ENCODE data around the gene MAP4K2.

DNA sequence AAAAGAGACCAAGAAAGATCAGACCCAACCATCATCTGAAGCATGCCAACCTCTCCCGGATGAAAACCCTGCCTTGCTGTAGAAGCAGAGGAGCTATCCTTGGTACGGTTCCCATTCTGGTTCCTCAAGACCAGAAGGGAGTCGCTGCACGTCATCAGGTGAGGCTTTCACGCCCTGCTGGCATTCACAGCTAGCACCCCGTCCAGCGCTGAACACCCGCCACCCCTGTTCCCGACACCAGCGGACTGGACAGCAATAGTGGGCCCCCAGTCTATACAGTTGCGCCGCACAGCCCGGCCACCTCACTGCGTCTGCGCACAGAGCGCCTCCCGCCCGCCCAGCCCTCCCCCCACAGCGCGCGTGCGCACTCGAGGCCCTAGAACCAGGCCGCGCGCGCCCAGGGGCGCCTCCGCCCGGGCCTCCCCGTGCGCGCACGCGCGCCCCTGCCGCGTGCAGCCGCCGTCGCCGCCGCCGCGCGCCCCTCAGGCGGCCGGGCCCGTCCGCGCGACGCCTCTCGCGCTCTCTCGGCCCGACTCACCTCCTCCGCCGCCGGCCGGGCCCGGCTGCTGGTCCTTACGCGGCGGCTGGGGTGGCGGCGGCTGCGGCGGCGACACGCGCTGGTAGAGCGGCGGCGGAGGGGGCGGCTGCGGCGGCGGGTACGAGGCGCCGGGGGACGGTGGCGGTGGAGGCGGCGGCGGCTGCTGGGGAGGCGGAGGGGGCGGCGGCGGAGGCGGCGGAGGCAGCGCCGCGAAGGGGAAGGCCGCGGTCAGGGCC, 25.4 kb downstream of the MAP4K2 start:
- TF ChIP-seq, protein P1, sequence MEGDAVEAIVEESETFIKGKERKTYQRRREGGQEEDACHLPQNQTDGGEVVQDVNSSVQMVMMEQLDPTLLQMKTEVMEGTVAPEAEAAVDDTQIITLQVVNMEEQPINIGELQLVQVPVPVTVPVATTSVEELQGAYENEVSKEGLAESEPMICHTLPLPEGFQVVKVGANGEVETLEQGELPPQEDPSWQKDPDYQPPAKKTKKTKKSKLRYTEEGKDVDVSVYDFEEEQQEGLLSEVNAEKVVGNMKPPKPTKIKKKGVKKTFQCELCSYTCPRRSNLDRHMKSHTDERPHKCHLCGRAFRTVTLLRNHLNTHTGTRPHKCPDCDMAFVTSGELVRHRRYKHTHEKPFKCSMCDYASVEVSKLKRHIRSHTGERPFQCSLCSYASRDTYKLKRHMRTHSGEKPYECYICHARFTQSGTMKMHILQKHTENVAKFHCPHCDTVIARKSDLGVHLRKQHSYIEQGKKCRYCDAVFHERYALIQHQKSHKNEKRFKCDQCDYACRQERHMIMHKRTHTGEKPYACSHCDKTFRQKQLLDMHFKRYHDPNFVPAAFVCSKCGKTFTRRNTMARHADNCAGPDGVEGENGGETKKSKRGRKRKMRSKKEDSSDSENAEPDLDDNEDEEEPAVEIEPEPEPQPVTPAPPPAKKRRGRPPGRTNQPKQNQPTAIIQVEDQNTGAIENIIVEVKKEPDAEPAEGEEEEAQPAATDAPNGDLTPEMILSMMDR (conservative IDR thresholded peaks at IDR 0.05) = no peak
- TF ChIP-seq EZH2 (IDR thresholded peaks at IDR 0.05; ENCODE audit: low read depth) = no peak
